ENCODE results near the gene FBXL13. TPM values are rescaled to one million over a fixed set of nuclear protein-coding genes. Genes with fewer than 3 reads are reported as not detected.

The FBXL13 gene
- polyA plus RNA-seq, 1 of the 3 experiments (the other 2 are of a cell fraction): 1.1 TPM

- Histone ChIP-seq H3K79me2 (ENCODE audit: insufficient read depth) (no peaks in the 10 kb centered on the region), H3K27ac (ENCODE audit: low read depth in 2 of 2, low read length in 1 of 2) (no peak overlapping the region), H3K4me2 (no peak overlapping the region), H3K4me3 (ENCODE audit: low read depth in 2 of 2, low read length in 1 of 2) (no peak overlapping the region), H3K9me2 (no peaks in the 10 kb centered on the region), H3K36me3 (replicated peaks in 1 of 2; ENCODE audit: control insufficient read depth in 1 of 2, insufficient read depth in 2 of 2, low read length in 1 of 2) (no peaks in the 10 kb centered on the region), H3K9ac (no peak overlapping the region), H3K9me3 (no peaks in the 10 kb centered on the region), H3F3A (replicated peaks; ENCODE audit: insufficient read depth) (peaks cover 12% of the 10 kb centered on the region), H4K20me1 (ENCODE audit: insufficient read depth) (no peaks in the 10 kb centered on the region), H3K4me1 (ENCODE audit: control insufficient read depth in 1 of 2, insufficient read depth in 2 of 2, low read depth in 1 of 2, low read length in 1 of 2) (no peaks in the 10 kb centered on the region), H2AFZ (ENCODE audit: low read depth) (peak overlapping the region; percentile 4; the same call in 1 of the 2 replicates), H3K27me3 (ENCODE audit: insufficient read depth) (no peaks in the 10 kb centered on the region)
- no peak for DNase-seq
- ChIA-PET POLR2A (no interaction called here), CTCF (interaction anchor here (0.6 kb wide), 1 partner anchor 30 kb away, joined by 3 read pairs; no protein-coding TSS in a partner anchor)
- WGBS (ENCODE audit: low lambda C conversion rate): 94% methylated on average over 23 of the region's 23 CpGs
- no peak for TF ChIP-seq NRF1 (IDR thresholded peaks at IDR 0.05; ENCODE audit: low read depth, low read length)
- TF ChIP-seq GABPA (IDR thresholded peaks at IDR 0.05; ENCODE audit: low read depth): no peak
- TF ChIP-seq, protein P1, sequence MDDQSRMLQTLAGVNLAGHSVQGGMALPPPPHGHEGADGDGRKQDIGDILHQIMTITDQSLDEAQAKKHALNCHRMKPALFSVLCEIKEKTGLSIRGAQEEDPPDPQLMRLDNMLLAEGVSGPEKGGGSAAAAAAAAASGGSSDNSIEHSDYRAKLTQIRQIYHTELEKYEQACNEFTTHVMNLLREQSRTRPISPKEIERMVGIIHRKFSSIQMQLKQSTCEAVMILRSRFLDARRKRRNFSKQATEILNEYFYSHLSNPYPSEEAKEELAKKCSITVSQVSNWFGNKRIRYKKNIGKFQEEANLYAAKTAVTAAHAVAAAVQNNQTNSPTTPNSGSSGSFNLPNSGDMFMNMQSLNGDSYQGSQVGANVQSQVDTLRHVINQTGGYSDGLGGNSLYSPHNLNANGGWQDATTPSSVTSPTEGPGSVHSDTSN (IDR thresholded peaks at IDR 0.05): no peak
- TF ChIP-seq ELF1 (IDR thresholded peaks at IDR 0.05): no peak
- no peak for TF ChIP-seq SIN3A (IDR thresholded peaks at IDR 0.05; ENCODE audit: borderline replicate concordance, low read depth, low read length)
- TF ChIP-seq RXRA (IDR thresholded peaks at IDR 0.05; ENCODE audit: borderline replicate concordance, low read depth): no peak
- TF ChIP-seq TCF12 (IDR thresholded peaks at IDR 0.05): no peak
- no peak for TF ChIP-seq NFIC (IDR thresholded peaks at IDR 0.05; ENCODE audit: borderline replicate concordance)
- no peak for TF ChIP-seq YY1 (IDR thresholded peaks at IDR 0.05; ENCODE audit: low read depth)
- TF ChIP-seq CTCF (IDR thresholded peaks at IDR 0.05): no peak
- TF ChIP-seq RAD21 (IDR thresholded peaks at IDR 0.05; ENCODE audit: low read length): no peak
- TF ChIP-seq TEAD4 (IDR thresholded peaks at IDR 0.05; ENCODE audit: borderline replicate concordance, insufficient read depth): no peak
- TF ChIP-seq TAF1 (IDR thresholded peaks at IDR 0.05; ENCODE audit: borderline replicate concordance, low read depth, low read length): no peak
Observed at GRCh38 chr7:102973096-102973802, 101.3 kb downstream of the FBXL13 start.

GRCh38 chr7:102967798-102968197 lies 106.8 kb downstream of the FBXL13 start:
- Histone ChIP-seq H4K20me1 (ENCODE audit: insufficient read depth) (no peaks in the 10 kb centered on the region), H3K4me1 (ENCODE audit: control insufficient read depth in 1 of 2, insufficient read depth in 2 of 2, low read depth in 1 of 2, low read length in 1 of 2) (peaks cover 0 to 6% of the 10 kb centered on the region in 2 experiments; a peak in 1 of 4 replicates), H2AFZ (ENCODE audit: low read depth) (no peak overlapping the region), H3K27ac (ENCODE audit: low read depth in 2 of 2, low read length in 1 of 2) (no peak overlapping the region), H3K4me2 (no peak overlapping the region), H3K36me3 (replicated peaks in 1 of 2; ENCODE audit: control insufficient read depth in 1 of 2, insufficient read depth in 2 of 2, low read length in 1 of 2) (no peaks in the 10 kb centered on the region), H3K9ac (no peak overlapping the region), H3K9me2 (no peaks in the 10 kb centered on the region), H3F3A (replicated peaks; ENCODE audit: insufficient read depth) (peaks cover 12% of the 10 kb centered on the region), H3K27me3 (ENCODE audit: insufficient read depth) (no peaks in the 10 kb centered on the region), H3K9me3 (no peaks in the 10 kb centered on the region), H3K4me3 (ENCODE audit: low read depth in 2 of 2, low read length in 1 of 2) (no peak overlapping the region), H3K79me2 (ENCODE audit: insufficient read depth) (no peaks in the 10 kb centered on the region)
- POLR2A ChIA-PET: no interaction called here
- no peak for DNase-seq
- TF ChIP-seq SMC3 (IDR thresholded peaks at IDR 0.05; ENCODE audit: low read depth, low read length) (no peak), EZH2phosphoT487 (IDR thresholded peaks at IDR 0.05; ENCODE audit: borderline replicate concordance, low read depth) (no peak), ELF1 (IDR thresholded peaks at IDR 0.05) (no peak), NRF1 (IDR thresholded peaks at IDR 0.05; ENCODE audit: low read depth, low read length) (no peak), GABPA (IDR thresholded peaks at IDR 0.05; ENCODE audit: low read depth) (no peak), NFIC (IDR thresholded peaks at IDR 0.05; ENCODE audit: borderline replicate concordance) (no peak), RFX5 (IDR thresholded peaks at IDR 0.05; ENCODE audit: low read length) (no peak), USF2 (IDR thresholded peaks at IDR 0.05; ENCODE audit: borderline replicate concordance, low read depth, low read length) (no peak), RXRA (IDR thresholded peaks at IDR 0.05; ENCODE audit: borderline replicate concordance, low read depth) (no peak), RCOR1 (IDR thresholded peaks at IDR 0.05; ENCODE audit: low read length) (no peak)
- TF ChIP-seq, protein P2, sequence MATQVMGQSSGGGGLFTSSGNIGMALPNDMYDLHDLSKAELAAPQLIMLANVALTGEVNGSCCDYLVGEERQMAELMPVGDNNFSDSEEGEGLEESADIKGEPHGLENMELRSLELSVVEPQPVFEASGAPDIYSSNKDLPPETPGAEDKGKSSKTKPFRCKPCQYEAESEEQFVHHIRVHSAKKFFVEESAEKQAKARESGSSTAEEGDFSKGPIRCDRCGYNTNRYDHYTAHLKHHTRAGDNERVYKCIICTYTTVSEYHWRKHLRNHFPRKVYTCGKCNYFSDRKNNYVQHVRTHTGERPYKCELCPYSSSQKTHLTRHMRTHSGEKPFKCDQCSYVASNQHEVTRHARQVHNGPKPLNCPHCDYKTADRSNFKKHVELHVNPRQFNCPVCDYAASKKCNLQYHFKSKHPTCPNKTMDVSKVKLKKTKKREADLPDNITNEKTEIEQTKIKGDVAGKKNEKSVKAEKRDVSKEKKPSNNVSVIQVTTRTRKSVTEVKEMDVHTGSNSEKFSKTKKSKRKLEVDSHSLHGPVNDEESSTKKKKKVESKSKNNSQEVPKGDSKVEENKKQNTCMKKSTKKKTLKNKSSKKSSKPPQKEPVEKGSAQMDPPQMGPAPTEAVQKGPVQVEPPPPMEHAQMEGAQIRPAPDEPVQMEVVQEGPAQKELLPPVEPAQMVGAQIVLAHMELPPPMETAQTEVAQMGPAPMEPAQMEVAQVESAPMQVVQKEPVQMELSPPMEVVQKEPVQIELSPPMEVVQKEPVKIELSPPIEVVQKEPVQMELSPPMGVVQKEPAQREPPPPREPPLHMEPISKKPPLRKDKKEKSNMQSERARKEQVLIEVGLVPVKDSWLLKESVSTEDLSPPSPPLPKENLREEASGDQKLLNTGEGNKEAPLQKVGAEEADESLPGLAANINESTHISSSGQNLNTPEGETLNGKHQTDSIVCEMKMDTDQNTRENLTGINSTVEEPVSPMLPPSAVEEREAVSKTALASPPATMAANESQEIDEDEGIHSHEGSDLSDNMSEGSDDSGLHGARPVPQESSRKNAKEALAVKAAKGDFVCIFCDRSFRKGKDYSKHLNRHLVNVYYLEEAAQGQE (IDR thresholded peaks at IDR 0.05; ENCODE audit: low read depth, low read length): no peak
- CTCF ChIA-PET: no interaction called here
